ENCODE measurements around the gene NIT2. TPM values are rescaled to one million over a fixed set of nuclear protein-coding genes. Genes with fewer than 3 reads are reported as not detected.
A peak's percentile ranks its signal among the peaks of the same experiment; 100 is the strongest.

NIT2 gene
- total RNA-seq, 1 donor from 2014 or later = 5.3 TPM

- no peak for TF ChIP-seq CTCF (IDR thresholded peaks at IDR 0.05)
- Histone ChIP-seq H3K36me3 (peaks cover 36 to 55% of the 10 kb centered on the region in 2 donors), H3K9me3 (no peaks in the 10 kb centered on the region), H3K27ac (no peak overlapping the region), H3K4me1 (peaks cover 0 to 3% of the 10 kb centered on the region in 2 donors), H3K27me3 (no peaks in the 10 kb centered on the region), H3K4me3 (no peak overlapping the region)
- intact Hi-C loops (cut with DNase I) = no loop called here
- no peak for DNase-seq (ENCODE audit: low spot score in 2 of 2)
Measured at GRCh38 chr3:100364421-100364820, 29.9 kb downstream of the NIT2 start.

- intact Hi-C loops (cut with DNase I) = no loop called here
- no peak for TF ChIP-seq CTCF (IDR thresholded peaks at IDR 0.05)
- Histone ChIP-seq H3K27me3 (no peaks in the 10 kb centered on the region), H3K27ac (no peak overlapping the region), H3K4me3 (no peak overlapping the region), H3K36me3 (peaks cover 40 to 57% of the 10 kb centered on the region in 2 donors), H3K9me3 (no peaks in the 10 kb centered on the region), H3K4me1 (peaks cover 0 to 3% of the 10 kb centered on the region in 2 donors)
- DNase-seq (ENCODE audit: low spot score in 2 of 2) = no peak
Measured at GRCh38 chr3:100366424-100366823, 31.9 kb downstream of the NIT2 start.

- Histone ChIP-seq H3K9me3 (no peaks in the 10 kb centered on the region), H3K36me3 (peaks cover 42 to 60% of the 10 kb centered on the region in 2 donors), H3K4me3 (no peak overlapping the region), H3K27me3 (no peaks in the 10 kb centered on the region), H3K27ac (peak overlapping the region in 1 of 2 donors; percentile 26), H3K4me1 (peaks cover 0 to 3% of the 10 kb centered on the region in 2 donors)
- no peak for TF ChIP-seq CTCF (IDR thresholded peaks at IDR 0.05)
- intact Hi-C loops (cut with DNase I) = no loop called here
- DNase-seq (ENCODE audit: low spot score in 2 of 2) = no peak
Measured at GRCh38 chr3:100368441-100368840, 33.9 kb downstream of the NIT2 start.

- Histone ChIP-seq H3K27ac (no peak overlapping the region), H3K4me3 (no peak overlapping the region), H3K27me3 (no peaks in the 10 kb centered on the region), H3K36me3 (peaks cover 35 to 46% of the 10 kb centered on the region in 2 donors), H3K4me1 (peaks cover 0 to 3% of the 10 kb centered on the region in 2 donors), H3K9me3 (no peaks in the 10 kb centered on the region)
- intact Hi-C loops (cut with DNase I) = no loop called here
- DNase-seq (ENCODE audit: low spot score in 2 of 2) = no peak
- TF ChIP-seq CTCF (IDR thresholded peaks at IDR 0.05) = no peak
Measured at GRCh38 chr3:100370756-100371155, 36.2 kb downstream of the NIT2 start.

- Histone ChIP-seq H3K4me3 (no peak overlapping the region), H3K27ac (no peak overlapping the region), H3K9me3 (no peaks in the 10 kb centered on the region), H3K4me1 (no peaks in the 10 kb centered on the region), H3K36me3 (peaks cover 45 to 56% of the 10 kb centered on the region in 2 donors), H3K27me3 (no peaks in the 10 kb centered on the region)
- intact Hi-C loops (cut with DNase I) = no loop called here
- no peak for DNase-seq (ENCODE audit: low spot score in 2 of 2)
- no peak for TF ChIP-seq CTCF (IDR thresholded peaks at IDR 0.05)
Measured at GRCh38 chr3:100374521-100374920, 40.0 kb downstream of the NIT2 start.

- Histone ChIP-seq H3K4me1 (no peaks in the 10 kb centered on the region), H3K4me3 (no peak overlapping the region), H3K36me3 (peaks cover 52 to 62% of the 10 kb centered on the region in 2 donors), H3K9me3 (no peaks in the 10 kb centered on the region), H3K27me3 (no peaks in the 10 kb centered on the region), H3K27ac (no peak overlapping the region)
- DNase-seq (ENCODE audit: low spot score in 2 of 2) = no peak
- intact Hi-C loops (cut with DNase I) = no loop called here
- TF ChIP-seq CTCF (IDR thresholded peaks at IDR 0.05) = no peak
Measured at GRCh38 chr3:100376301-100376700, 41.7 kb downstream of the NIT2 start.
